GM12878 (cell line): ENCODE data around the gene VSIG10L2. TPM values are rescaled to one million over a fixed set of nuclear protein-coding genes. Genes with fewer than 3 reads are reported as not detected.

Experiments used
- ATAC-seq: fragments of 200-7000 bp; cut with Tn5 transposase; 3 replicates; pipeline ENCODE4 v1.9.1; 2020; ENCODE audit warnings: mild to moderate bottlenecking, moderate library complexity
- BruUV-seq: library from RNA; stranded (reverse); fragments of 400-500 nt; replicated peaks from 2 replicates; lab custom pipeline; 2021; lab: Mats Ljungman, UMichigan
- CTCF ChIA-PET: fragments of 300-600 bp; sonication (Branson Sonifier 250); formaldehyde crosslinking; extraction: SDS; loops from one replicate; lab custom pipeline; 2021; ENCODE audit warnings: inconsistent platforms; lab: Yijun Ruan, JAX
- POLR2A ChIA-PET: fragments of 350-600 bp; formaldehyde crosslinking; extraction: SDS; loops from one replicate; lab custom pipeline; 2021; ENCODE audit warnings: inconsistent platforms; lab: Charles Lee
- RAD21 ChIA-PET: fragments of 300-600 bp; sonication (Branson Sonifier 250); formaldehyde crosslinking; loops from one replicate; lab custom pipeline; 2023; ENCODE audit warnings: antibody characterized with exemption; ENCODE audit not compliant: unreplicated experiment; lab: Charles Lee
- SMC1A ChIA-PET: fragments of 300-600 bp; sonication (Branson Sonifier 250); formaldehyde crosslinking; loops from one replicate; lab custom pipeline; 2023; ENCODE audit not compliant: unreplicated experiment, uncharacterized antibody; lab: Charles Lee
- DNase-seq: peaks from one replicate; pipeline ENCODE4 v3.0.0-alpha.2; 2011; ENCODE audit warnings: low read depth, low spot score
- FAIRE-seq: peaks from 3 replicates; lab custom pipeline; 2011; peaks lifted over from hg19 to GRCh38; lab: Jason Lieb, UNC
- H2AFZ ChIP-seq: 2 replicates; pipeline ENCODE4 v1.6.0; 2011; ENCODE audit warnings: low read depth, low read length, control low read depth; ENCODE audit not compliant: control insufficient read depth
- H3K27ac ChIP-seq: 2 replicates; pipeline ENCODE4 v1.5.1; 2011; ENCODE audit warnings: control low read depth; ENCODE audit not compliant: control insufficient read depth, insufficient read depth
- H3K27me3 ChIP-seq, 2 experiments: replicated peaks in 1 of 2; 2 replicates each; pipeline versions ENCODE4 v1.6.0 to v1.6.1; 2011; ENCODE audit warnings: low read length in 1 of 2; ENCODE audit not compliant: control insufficient read depth in 2 of 2, insufficient read depth in 2 of 2
- H3K36me3 ChIP-seq, 2 experiments: 2 replicates each; pipeline ENCODE4 v1.5.1; 2011; ENCODE audit warnings: low read length in 1 of 2; ENCODE audit not compliant: control insufficient read depth in 2 of 2, insufficient read depth in 2 of 2
- H3K4me1 ChIP-seq: 2 replicates; pipeline ENCODE4 v1.6.1; 2011; ENCODE audit warnings: mild to moderate bottlenecking, low read length, moderate library complexity, mixed read lengths; ENCODE audit not compliant: control insufficient read depth, insufficient read depth
- H3K4me2 ChIP-seq: 2 replicates; pipeline ENCODE4 v1.6.0; 2011; ENCODE audit warnings: control low read depth; ENCODE audit not compliant: control insufficient read depth, insufficient read depth
- H3K4me3 ChIP-seq: fragments of 200-600 bp; sonication (generic); 2 replicates; pipeline ENCODE4 v1.5.1; 2016
- H3K79me2 ChIP-seq: 2 replicates; pipeline ENCODE4 v1.6.0; 2011; ENCODE audit warnings: low read length; ENCODE audit not compliant: control insufficient read depth, insufficient read depth
- H3K9ac ChIP-seq: 2 replicates; pipeline ENCODE4 v1.8.0; 2011; ENCODE audit warnings: low read length, control low read depth, mixed read lengths; ENCODE audit not compliant: control insufficient read depth, insufficient read depth
- H3K9me3 ChIP-seq: replicated peaks from 3 replicates; pipeline ENCODE4 v1.5.1; 2011; ENCODE audit warnings: mild to moderate bottlenecking, low read length; ENCODE audit not compliant: control insufficient read depth, insufficient read depth
- H4K20me1 ChIP-seq: 2 replicates; pipeline ENCODE4 v1.6.0; 2011; ENCODE audit not compliant: control insufficient read depth, insufficient read depth
- ATF7 ChIP-seq: fragments of 450-650 bp; IDR thresholded peaks from 2 replicates; pipeline ENCODE4 v1.6.1; 2016; ENCODE audit warnings: low read depth, mild to moderate bottlenecking
- BRCA1 ChIP-seq: IDR thresholded peaks from 2 replicates; pipeline ENCODE4 v1.6.1; 2011; ENCODE audit warnings: low read depth, low read length, improper control_type of control experiment
- FOXK2 ChIP-seq: fragments of 450-650 bp; IDR thresholded peaks from 2 replicates; pipeline ENCODE4 v1.6.1; 2017; ENCODE audit warnings: mild to moderate bottlenecking, moderate library complexity
- FOXM1 ChIP-seq: IDR thresholded peaks from 2 replicates; pipeline ENCODE4 v1.6.1; 2012; ENCODE audit warnings: low read depth, mild to moderate bottlenecking, inconsistent platforms, low read length, moderate library complexity
- GABPA ChIP-seq: IDR thresholded peaks from 2 replicates; pipeline ENCODE4 v1.6.1; 2014; ENCODE audit warnings: antibody characterized with exemption, low read depth, mild to moderate bottlenecking, inconsistent platforms
- IRF4 ChIP-seq: IDR thresholded peaks from 2 replicates; pipeline ENCODE4 v1.6.1; 2011; ENCODE audit warnings: low read depth, low read length
- MTA3 ChIP-seq: IDR thresholded peaks from 2 replicates; pipeline ENCODE4 v1.6.1; 2012; ENCODE audit warnings: low read length, inconsistent platforms, borderline replicate concordance
- MXI1 ChIP-seq: fragments of 150-350 bp; IDR thresholded peaks from 2 replicates; pipeline ENCODE4 v1.6.1; 2011; ENCODE audit warnings: low read depth, mild to moderate bottlenecking, inconsistent platforms, low read length, improper control_type of control experiment
- PAX8 ChIP-seq: fragments of 450-650 bp; IDR thresholded peaks from 2 replicates; pipeline ENCODE4 v1.6.1; 2017; ENCODE audit warnings: mild to moderate bottlenecking, moderate library complexity
- RB1 ChIP-seq: fragments of 450-650 bp; formaldehyde crosslinking; IDR thresholded peaks from 2 replicates; pipeline ENCODE4 v1.6.1; 2017; ENCODE audit warnings: mild to moderate bottlenecking, borderline replicate concordance
- SRF ChIP-seq, 2 experiments: IDR thresholded peaks; 2 replicates each; pipeline ENCODE4 v1.6.1; 2011; ENCODE audit warnings: low read depth in 2 of 2, low read length in 2 of 2, mild to moderate bottlenecking in 1 of 2, moderate library complexity in 1 of 2
- WGBS: methylation state at CpG from one replicate; pipeline ENCODE4 v1.1.6; 2016; ENCODE audit warnings: low lambda C conversion rate; ENCODE audit not compliant: insufficient replicate concordance, insufficient coverage; ENCODE audit errors: missing lambda C conversion rate; 5-methylcytosine and 5-hydroxymethylcytosine counted together
- in situ Hi-C: fragments of 300-500 bp; cut with MboI; formaldehyde crosslinking; loops from 9 replicates; pipeline ENCODE4 v1.14.3; 2018; ENCODE audit warnings: mixed read lengths
- intact Hi-C: fragments of 100-400 bp; cut with micrococcal nuclease; formaldehyde crosslinking; loops from one replicate; pipeline ENCODE4 v1.14.2; 2022; ENCODE audit not compliant: unreplicated experiment
- polyA plus RNA-seq, 11 experiments: library from polyadenylated mRNA; depleted of rRNA in 4 of 11; unstranded in 6 of 11; stranded (reverse) in 5 of 11; fragments of >200 nt; fragmentation: Nextera tagmentation in 4 of 11; fragmentation: Illumina TruSeq in 1 of 11; extraction: Ambion mirVana in 4 of 11; extraction: Trizol in 1 of 11; gene quantifications; 1 replicate in 1 of 11; 2 replicates in 10 of 11; pipeline versions ENCODE4 v1.2.1 to v1.2.3, GENCODE V29; 2011 to 2016; ENCODE audit warnings: inconsistent platforms in 2 of 11, missing spikeins in 2 of 11, low read depth in 1 of 11
- total RNA-seq, 4 experiments: library from RNA; depleted of rRNA in 3 of 4; stranded (reverse); fragments of >200 nt in 3 of 4; fragmentation: Illumina TruSeq in 1 of 4; extraction: Trizol in 1 of 4; gene quantifications; 2 replicates each; pipeline versions ENCODE4 v1.2.1 to v1.2.3, GENCODE V29; 2013 to 2021
- TF ChIP-seq, protein P1 (sequence below): IDR thresholded peaks from 2 replicates; pipeline ENCODE4 v1.6.1; 2011; ENCODE audit warnings: low read depth, mild to moderate bottlenecking, low read length, moderate library complexity, borderline replicate concordance; ENCODE audit errors: extremely low read depth
- TF ChIP-seq, protein P2 (sequence below): fragments of 150-350 bp; IDR thresholded peaks from 2 replicates; pipeline ENCODE4 v1.6.1; 2014; ENCODE audit warnings: mild to moderate bottlenecking, low read depth, low read length
- TF ChIP-seq, protein P3 (sequence below): IDR thresholded peaks from 2 replicates; pipeline ENCODE4 v1.6.1; 2012; ENCODE audit warnings: improper control_type of control experiment, low read depth, low read length; ENCODE audit not compliant: insufficient replicate concordance

VSIG10L2 gene
- total and polyA plus RNA-seq, 10 of the 15 experiments (the other 5 are each of a cell fraction or from before 2014, with no cell fraction given), result 0.02 TPM; not detected in 9

DNA sequence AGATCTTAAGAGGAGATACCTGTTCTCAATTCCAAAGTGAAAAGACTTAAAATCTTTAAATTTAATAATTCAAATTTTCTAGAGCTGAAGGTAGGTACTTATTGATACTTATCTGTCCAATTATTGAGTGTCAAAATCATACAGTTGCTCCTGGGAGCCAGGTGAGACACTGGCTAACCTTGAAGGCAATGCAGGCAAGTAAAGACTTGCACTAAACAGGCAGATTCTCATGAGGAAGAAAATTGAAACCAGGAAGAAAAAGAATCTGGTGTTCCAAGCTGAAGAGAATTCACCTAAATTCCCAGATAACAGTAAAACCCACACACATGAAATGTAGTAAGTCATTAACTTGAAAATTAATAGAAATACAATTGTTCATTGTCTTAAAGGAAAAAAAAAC is 30.3 kb downstream of the VSIG10L2 start (continued):
- TF ChIP-seq, protein P1, sequence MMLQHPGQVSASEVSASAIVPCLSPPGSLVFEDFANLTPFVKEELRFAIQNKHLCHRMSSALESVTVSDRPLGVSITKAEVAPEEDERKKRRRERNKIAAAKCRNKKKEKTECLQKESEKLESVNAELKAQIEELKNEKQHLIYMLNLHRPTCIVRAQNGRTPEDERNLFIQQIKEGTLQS, result no peak
- TF ChIP-seq, protein P2, sequence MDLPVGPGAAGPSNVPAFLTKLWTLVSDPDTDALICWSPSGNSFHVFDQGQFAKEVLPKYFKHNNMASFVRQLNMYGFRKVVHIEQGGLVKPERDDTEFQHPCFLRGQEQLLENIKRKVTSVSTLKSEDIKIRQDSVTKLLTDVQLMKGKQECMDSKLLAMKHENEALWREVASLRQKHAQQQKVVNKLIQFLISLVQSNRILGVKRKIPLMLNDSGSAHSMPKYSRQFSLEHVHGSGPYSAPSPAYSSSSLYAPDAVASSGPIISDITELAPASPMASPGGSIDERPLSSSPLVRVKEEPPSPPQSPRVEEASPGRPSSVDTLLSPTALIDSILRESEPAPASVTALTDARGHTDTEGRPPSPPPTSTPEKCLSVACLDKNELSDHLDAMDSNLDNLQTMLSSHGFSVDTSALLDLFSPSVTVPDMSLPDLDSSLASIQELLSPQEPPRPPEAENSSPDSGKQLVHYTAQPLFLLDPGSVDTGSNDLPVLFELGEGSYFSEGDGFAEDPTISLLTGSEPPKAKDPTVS, result no peak
- TF ChIP-seq SRF (IDR thresholded peaks at IDR 0.05; ENCODE audit: low read depth in 2 of 2, low read length in 2 of 2), result no peak
- no peak for TF ChIP-seq FOXM1
- TF ChIP-seq MXI1, result no peak
- TF ChIP-seq GABPA, result no peak
- TF ChIP-seq RB1, result no peak
- no peak for TF ChIP-seq BRCA1
- TF ChIP-seq, all 136 proteins: peak for 0

DNA sequence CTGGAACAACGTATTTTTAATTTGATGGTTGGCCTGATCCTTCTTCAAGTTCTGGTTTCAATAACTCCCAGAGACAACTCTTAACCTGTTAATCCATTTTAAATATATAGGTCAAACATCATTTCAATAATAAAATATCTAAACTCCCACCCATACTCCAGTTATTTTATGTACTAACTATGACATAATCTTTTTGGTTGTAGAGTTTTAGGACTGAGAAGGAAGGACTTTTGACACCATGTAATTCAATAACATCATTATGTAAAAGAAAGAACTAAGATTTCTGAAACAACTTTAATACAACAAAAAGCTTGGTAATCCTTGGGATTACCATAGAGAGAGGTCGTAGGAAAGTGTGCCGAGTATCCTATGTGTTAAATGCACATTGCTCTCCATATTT is 31.5 kb downstream of the VSIG10L2 start:
- Histone ChIP-seq H2AFZ (no peak overlapping the region), H3K36me3 (no peaks in the 10 kb centered on the region), H3K9me3 (no peaks in the 10 kb centered on the region), H3K9ac (no peak overlapping the region), H3K79me2 (no peaks in the 10 kb centered on the region), H4K20me1 (no peaks in the 10 kb centered on the region), H3K4me2 (no peak overlapping the region), H3K27ac (no peak overlapping the region), H3K4me3 (no peak overlapping the region), H3K27me3 (no peaks in the 10 kb centered on the region; a peak in 1 of 4 replicates), H3K4me1 (no peaks in the 10 kb centered on the region)
- no TSS peak for BruUV-seq
- ATAC-seq (no peak), FAIRE-seq (no peak), DNase-seq (no peak)
- CTCF ChIA-PET, result interaction anchor here (2.4 kb wide), 1 partner anchor 35 kb away, joined by 7 read pairs; no protein-coding TSS in a partner anchor
- SMC1A ChIA-PET, result interaction anchor here (1.3 to 1.9 kb wide), 2 partner anchors 33 to 62 kb away, joined by 3 to 5 read pairs; no protein-coding TSS in a partner anchor
- RAD21 ChIA-PET, result no interaction called here
- TF ChIP-seq MTA3 (no peak), IRF4 (no peak), FOXK2 (no peak), PAX8 (no peak), ATF7 (0 out of 2 replicates have a peak, but pooled peaks have one; percentile 16)
- TF ChIP-seq, protein P3, sequence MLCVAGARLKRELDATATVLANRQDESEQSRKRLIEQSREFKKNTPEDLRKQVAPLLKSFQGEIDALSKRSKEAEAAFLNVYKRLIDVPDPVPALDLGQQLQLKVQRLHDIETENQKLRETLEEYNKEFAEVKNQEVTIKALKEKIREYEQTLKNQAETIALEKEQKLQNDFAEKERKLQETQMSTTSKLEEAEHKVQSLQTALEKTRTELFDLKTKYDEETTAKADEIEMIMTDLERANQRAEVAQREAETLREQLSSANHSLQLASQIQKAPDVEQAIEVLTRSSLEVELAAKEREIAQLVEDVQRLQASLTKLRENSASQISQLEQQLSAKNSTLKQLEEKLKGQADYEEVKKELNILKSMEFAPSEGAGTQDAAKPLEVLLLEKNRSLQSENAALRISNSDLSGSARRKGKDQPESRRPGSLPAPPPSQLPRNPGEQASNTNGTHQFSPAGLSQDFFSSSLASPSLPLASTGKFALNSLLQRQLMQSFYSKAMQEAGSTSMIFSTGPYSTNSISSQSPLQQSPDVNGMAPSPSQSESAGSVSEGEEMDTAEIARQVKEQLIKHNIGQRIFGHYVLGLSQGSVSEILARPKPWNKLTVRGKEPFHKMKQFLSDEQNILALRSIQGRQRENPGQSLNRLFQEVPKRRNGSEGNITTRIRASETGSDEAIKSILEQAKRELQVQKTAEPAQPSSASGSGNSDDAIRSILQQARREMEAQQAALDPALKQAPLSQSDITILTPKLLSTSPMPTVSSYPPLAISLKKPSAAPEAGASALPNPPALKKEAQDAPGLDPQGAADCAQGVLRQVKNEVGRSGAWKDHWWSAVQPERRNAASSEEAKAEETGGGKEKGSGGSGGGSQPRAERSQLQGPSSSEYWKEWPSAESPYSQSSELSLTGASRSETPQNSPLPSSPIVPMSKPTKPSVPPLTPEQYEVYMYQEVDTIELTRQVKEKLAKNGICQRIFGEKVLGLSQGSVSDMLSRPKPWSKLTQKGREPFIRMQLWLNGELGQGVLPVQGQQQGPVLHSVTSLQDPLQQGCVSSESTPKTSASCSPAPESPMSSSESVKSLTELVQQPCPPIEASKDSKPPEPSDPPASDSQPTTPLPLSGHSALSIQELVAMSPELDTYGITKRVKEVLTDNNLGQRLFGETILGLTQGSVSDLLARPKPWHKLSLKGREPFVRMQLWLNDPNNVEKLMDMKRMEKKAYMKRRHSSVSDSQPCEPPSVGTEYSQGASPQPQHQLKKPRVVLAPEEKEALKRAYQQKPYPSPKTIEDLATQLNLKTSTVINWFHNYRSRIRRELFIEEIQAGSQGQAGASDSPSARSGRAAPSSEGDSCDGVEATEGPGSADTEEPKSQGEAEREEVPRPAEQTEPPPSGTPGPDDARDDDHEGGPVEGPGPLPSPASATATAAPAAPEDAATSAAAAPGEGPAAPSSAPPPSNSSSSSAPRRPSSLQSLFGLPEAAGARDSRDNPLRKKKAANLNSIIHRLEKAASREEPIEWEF, result no peak
- 9% methylated on average over 3 of the region's 3 CpGs for WGBS
- in situ Hi-C loops (no loop called here), intact Hi-C loops (no loop called here)
- POLR2A ChIA-PET, result no interaction called here
